Measurements from ENCODE around the gene TMEM259.

Gene TMEM259

GRCh38 chr19:1003283-1003682 lies 17.6 kb downstream of the TMEM259 start:
- H3K4me1 ChIP-seq (ENCODE audit: insufficient read depth, low read length, severe bottlenecking), result no peaks in the 10 kb centered on the region
- no peaks in the 10 kb centered on the region for H4K20me1 ChIP-seq (ENCODE audit: insufficient read depth, low read length)
- H3K79me2 ChIP-seq (ENCODE audit: insufficient read depth, low read length), result no peaks in the 10 kb centered on the region
- peaks cover 12% of the 10 kb centered on the region; the same call in 1 of the 2 replicates for H3K27me3 ChIP-seq (ENCODE audit: insufficient read depth, low read length)
- H3K9me3 ChIP-seq (ENCODE audit: low read length), result no peaks in the 10 kb centered on the region
- no peak overlapping the region for H3K27ac ChIP-seq (ENCODE audit: low read depth, low read length, poor library complexity, severe bottlenecking)
- H3K9me2 ChIP-seq (ENCODE audit: low read depth, low read length), result no peaks in the 10 kb centered on the region
- H3F3A ChIP-seq (ENCODE audit: insufficient read depth, low read length), result no peaks in the 10 kb centered on the region
- no peak overlapping the region for H3K4me3 ChIP-seq (ENCODE audit: low read depth, low read length, poor library complexity, severe bottlenecking)
- H3K9ac ChIP-seq (ENCODE audit: low read length), result no peak overlapping the region
- no peak overlapping the region for H3K4me2 ChIP-seq (ENCODE audit: low read length)
- peaks cover under 1% of the 10 kb centered on the region; the same call in 1 of the 2 replicates for H3K36me3 ChIP-seq (ENCODE audit: insufficient read depth, low read length)
- no peak overlapping the region for H2AFZ ChIP-seq (ENCODE audit: low read length)
- TF ChIP-seq CTCF (IDR thresholded peaks at IDR 0.05; ENCODE audit: low read length) (no peak), EZH2 (IDR thresholded peaks at IDR 0.05; ENCODE audit: borderline replicate concordance, low read length) (no peak)

- Histone ChIP-seq H3K36me3 (ENCODE audit: insufficient read depth, low read length) (no peaks in the 10 kb centered on the region; the same call in 1 of the 2 replicates), H3K4me3 (ENCODE audit: low read depth, low read length, poor library complexity, severe bottlenecking) (no peak overlapping the region), H3K4me2 (ENCODE audit: low read length) (no peak overlapping the region), H3K9me2 (ENCODE audit: low read depth, low read length) (no peaks in the 10 kb centered on the region), H4K20me1 (ENCODE audit: insufficient read depth, low read length) (no peaks in the 10 kb centered on the region), H3K9ac (ENCODE audit: low read length) (no peak overlapping the region), H3K4me1 (ENCODE audit: insufficient read depth, low read length, severe bottlenecking) (no peaks in the 10 kb centered on the region), H2AFZ (ENCODE audit: low read length) (no peak overlapping the region), H3K9me3 (ENCODE audit: low read length) (no peaks in the 10 kb centered on the region), H3F3A (ENCODE audit: insufficient read depth, low read length) (no peaks in the 10 kb centered on the region), H3K79me2 (ENCODE audit: insufficient read depth, low read length) (no peaks in the 10 kb centered on the region), H3K27me3 (ENCODE audit: insufficient read depth, low read length) (peaks cover 12% of the 10 kb centered on the region; the same call in 1 of the 2 replicates), H3K27ac (ENCODE audit: low read depth, low read length, poor library complexity, severe bottlenecking) (no peak overlapping the region)
- no peak for TF ChIP-seq EZH2 (IDR thresholded peaks at IDR 0.05; ENCODE audit: borderline replicate concordance, low read length)
- no peak for TF ChIP-seq CTCF (IDR thresholded peaks at IDR 0.05; ENCODE audit: low read length)
Measured at GRCh38 chr19:1002600-1002999, 18.3 kb downstream of the TMEM259 start.

- no peaks in the 10 kb centered on the region for H3K9me3 ChIP-seq (ENCODE audit: low read length)
- H3F3A ChIP-seq (ENCODE audit: insufficient read depth, low read length), result no peaks in the 10 kb centered on the region
- no peaks in the 10 kb centered on the region for H3K4me1 ChIP-seq (ENCODE audit: insufficient read depth, low read length, severe bottlenecking)
- H3K9me2 ChIP-seq (ENCODE audit: low read depth, low read length), result no peaks in the 10 kb centered on the region
- H3K4me3 ChIP-seq (ENCODE audit: low read depth, low read length, poor library complexity, severe bottlenecking), result no peak overlapping the region
- no peak overlapping the region for H3K27ac ChIP-seq (ENCODE audit: low read depth, low read length, poor library complexity, severe bottlenecking)
- peaks cover 12% of the 10 kb centered on the region; the same call in 1 of the 2 replicates for H3K27me3 ChIP-seq (ENCODE audit: insufficient read depth, low read length)
- H3K4me2 ChIP-seq (ENCODE audit: low read length), result no peak overlapping the region
- H3K36me3 ChIP-seq (ENCODE audit: insufficient read depth, low read length), result no peaks in the 10 kb centered on the region
- no peaks in the 10 kb centered on the region for H3K79me2 ChIP-seq (ENCODE audit: insufficient read depth, low read length)
- no peak overlapping the region for H2AFZ ChIP-seq (ENCODE audit: low read length)
- H4K20me1 ChIP-seq (ENCODE audit: insufficient read depth, low read length), result no peaks in the 10 kb centered on the region
- peak; percentile 84 for TF ChIP-seq CTCF (IDR thresholded peaks at IDR 0.05; ENCODE audit: low read length)
- no peak for TF ChIP-seq EZH2 (IDR thresholded peaks at IDR 0.05; ENCODE audit: borderline replicate concordance, low read length)
- no peak overlapping the region for H3K9ac ChIP-seq (ENCODE audit: low read length)
Measured at GRCh38 chr19:1001538-1002166, 19.3 kb downstream of the TMEM259 start.
